K562 (cell line): Measurements from ENCODE around the gene RAB39B. TPM values are rescaled to one million over a fixed set of nuclear protein-coding genes. Genes with fewer than 3 reads are reported as not detected.

Experiments used
- ATAC-seq: fragments of 200-7000 bp; cut with Tn5 transposase; 3 replicates; pipeline ENCODE4 v1.9.1; 2020; ENCODE audit warnings: moderate library complexity
- BruUV-seq: library from RNA; stranded (reverse); fragments of 400-500 nt; replicated peaks from 2 replicates; lab custom pipeline; 2021; lab: Mats Ljungman, UMichigan
- CTCF ChIA-PET: fragments of 300-600 bp; formaldehyde crosslinking; extraction: SDS; loops from one replicate; lab custom pipeline; 2021; ENCODE audit warnings: low intra/inter-chr PET ratio; lab: Yijun Ruan, JAX
- POLR2A ChIA-PET: fragments of 300-600, 350-650 bp; sonication (Branson Sonifier 250); formaldehyde crosslinking; extraction: SDS; loops from one replicate; lab custom pipeline; 2021; ENCODE audit warnings: antibody characterized with exemption, inconsistent platforms; lab: Yijun Ruan, JAX
- DNase-seq, 4 experiments: peaks; one replicate each; pipeline versions ENCODE4 v3.0.0 to v3.0.0-alpha.2; 2011 to 2018; ENCODE audit warnings: low spot score in 3 of 4, mixed read lengths in 3 of 4; ENCODE audit errors: extremely low read depth in 1 of 4
- FAIRE-seq: peaks from 2 replicates; lab custom pipeline; 2011; peaks lifted over from hg19 to GRCh38; lab: Jason Lieb, UNC
- H2AFZ ChIP-seq: 2 replicates; pipeline ENCODE4 v1.6.0; 2011; ENCODE audit warnings: low read depth, low read length, control low read depth, inconsistent platforms
- H3K27ac ChIP-seq: fragments of 200-600 bp; 3 replicates; pipeline ENCODE4 v1.8.0; 2011; ENCODE audit warnings: low read depth, mild to moderate bottlenecking, control low read depth, inconsistent platforms, low read length, moderate library complexity, mixed read lengths; ENCODE audit errors: extremely low read depth
- H3K27me3 ChIP-seq, 2 experiments: fragments of 300-600 bp in 1 of 2; 2 replicates in 1 of 2; 3 replicates in 1 of 2; pipeline versions ENCODE4 v1.6.0 to v1.8.0; 2011; ENCODE audit warnings: inconsistent platforms in 2 of 2, low read length in 2 of 2, mild to moderate bottlenecking in 1 of 2, mixed read lengths in 1 of 2, moderate library complexity in 1 of 2; ENCODE audit not compliant: control insufficient read depth in 2 of 2, insufficient read depth in 2 of 2
- H3K36me3 ChIP-seq: fragments of 300-600 bp; 3 replicates; pipeline ENCODE4 v1.8.0; 2011; ENCODE audit warnings: mild to moderate bottlenecking, low read length, inconsistent platforms; ENCODE audit not compliant: control insufficient read depth, insufficient read depth
- H3K4me1 ChIP-seq, 2 experiments: fragments of 200-600 bp in 1 of 2; replicated peaks in 1 of 2; 2 replicates in 1 of 2; 3 replicates in 1 of 2; pipeline versions ENCODE4 v1.5.1 to v1.8.0; 2011; ENCODE audit warnings: inconsistent platforms in 2 of 2, low read length in 2 of 2, mild to moderate bottlenecking in 1 of 2, mixed read lengths in 1 of 2, moderate library complexity in 1 of 2; ENCODE audit not compliant: control insufficient read depth in 2 of 2, insufficient read depth in 2 of 2
- H3K4me2 ChIP-seq: 2 replicates; pipeline ENCODE4 v1.6.1; 2011; ENCODE audit warnings: low read length, control low read depth, inconsistent platforms, mixed read lengths; ENCODE audit not compliant: insufficient read depth
- H3K4me3 ChIP-seq: fragments of 200-600 bp; sonication (generic), shearing (Covaris generic); 2 replicates; pipeline ENCODE4 v1.5.1; 2016; ENCODE audit warnings: control low read depth, inconsistent platforms
- H3K79me2 ChIP-seq: fragments of 200-600 bp; 3 replicates; pipeline ENCODE4 v1.8.0; 2011; ENCODE audit warnings: low read length, inconsistent platforms; ENCODE audit not compliant: control insufficient read depth, insufficient read depth
- H3K9ac ChIP-seq, 2 experiments: 2 replicates each; pipeline versions ENCODE4 v1.6.0 to v1.6.1; 2011; ENCODE audit warnings: low read depth in 2 of 2, low read length in 2 of 2, control low read depth in 1 of 2, inconsistent platforms in 1 of 2, mild to moderate bottlenecking in 1 of 2, mixed read lengths in 1 of 2; ENCODE audit not compliant: insufficient read depth in 1 of 2
- H3K9me1 ChIP-seq: one replicate; pipeline ENCODE4 v1.6.0; 2011; ENCODE audit warnings: inconsistent platforms, mild to moderate bottlenecking, low read length, moderate library complexity; ENCODE audit not compliant: control insufficient read depth, insufficient read depth
- H3K9me3 ChIP-seq: replicated peaks from 2 replicates; pipeline ENCODE4 v1.5.1; 2011; ENCODE audit warnings: low read depth, low read length, inconsistent platforms; ENCODE audit not compliant: control insufficient read depth, insufficient read depth
- H4K20me1 ChIP-seq: replicated peaks from 2 replicates; pipeline ENCODE4 v1.6.1; 2011; ENCODE audit warnings: low read length, inconsistent platforms, mixed read lengths; ENCODE audit not compliant: control insufficient read depth, insufficient read depth
- ARNT ChIP-seq, 2 experiments: fragments of 450-650 bp; IDR thresholded peaks; 2 replicates each; pipeline ENCODE4 v1.6.1; 2016; ENCODE audit warnings: mild to moderate bottlenecking in 1 of 2
- C11orf30 ChIP-seq: fragments of 450-650 bp; IDR thresholded peaks from 2 replicates; pipeline ENCODE4 v1.6.1; 2016; ENCODE audit warnings: low read depth, mild to moderate bottlenecking
- DPF2 ChIP-seq: fragments of 450-650 bp; IDR thresholded peaks from 2 replicates; pipeline ENCODE4 v1.6.1; 2016
- FOXA1 ChIP-seq: fragments of 450-650 bp; IDR thresholded peaks from 2 replicates; pipeline ENCODE4 v1.6.1; 2016; ENCODE audit warnings: mild to moderate bottlenecking, borderline replicate concordance
- HDAC1 ChIP-seq, 2 experiments: fragments of 450-650 bp; IDR thresholded peaks; 2 replicates each; pipeline ENCODE4 v1.6.1; 2016 to 2017; ENCODE audit warnings: inconsistent platforms in 1 of 2, mild to moderate bottlenecking in 1 of 2, moderate library complexity in 1 of 2
- KLF10 ChIP-seq: fragments of 250-450 bp; sonication (Bioruptor Pico); IDR thresholded peaks from 2 replicates; pipeline ENCODE4 v1.6.1; 2021; ENCODE audit warnings: matching md5 sums
- MAFG ChIP-seq: fragments of 450-650 bp; conservative IDR thresholded peaks from 2 replicates; pipeline ENCODE4 v1.6.1; 2016; ENCODE audit warnings: missing genetic modification characterization, missing compliant biosample characterization
- MAFK ChIP-seq: IDR thresholded peaks from 2 replicates; pipeline ENCODE4 v1.6.1; 2011; ENCODE audit warnings: low read length, improper control_type of control experiment
- MCM3 ChIP-seq: fragments of 450-650 bp; IDR thresholded peaks from 2 replicates; pipeline ENCODE4 v1.6.1; 2016
- MLLT1 ChIP-seq, 2 experiments: fragments of 450-650 bp; IDR thresholded peaks; 2 replicates each; pipeline ENCODE4 v1.6.1; 2016
- NFE2 ChIP-seq: IDR thresholded peaks from 2 replicates; pipeline ENCODE4 v1.6.1; 2014; ENCODE audit warnings: antibody characterized with exemption, low read depth
- POLR2A ChIP-seq: fragments of 450-650 bp; conservative IDR thresholded peaks from 2 replicates; pipeline ENCODE4 v1.6.1; 2016
- SRSF3 ChIP-seq: fragments of 200-400 bp; formaldehyde crosslinking; IDR thresholded peaks from 2 replicates; pipeline ENCODE4 v1.6.1; 2016; ENCODE audit warnings: mild to moderate bottlenecking, low read length, moderate library complexity; ENCODE audit not compliant: insufficient read depth
- ZNF140 ChIP-seq: fragments of 250-450 bp; sonication (Bioruptor Pico); IDR thresholded peaks from 2 replicates; pipeline ENCODE4 v1.8.0; 2021; ENCODE audit warnings: moderate library complexity, mild to moderate bottlenecking, inconsistent platforms
- ZNF146 ChIP-seq: IDR thresholded peaks from one replicate; pipeline ENCODE4 v1.6.1; 2018; ENCODE audit warnings: missing compliant biosample characterization; ENCODE audit not compliant: unreplicated experiment
- ZNF316 ChIP-seq: fragments of 450-650 bp; IDR thresholded peaks from 2 replicates; pipeline ENCODE4 v1.6.1; 2016
- ZNF586 ChIP-seq: fragments of 450-650 bp; formaldehyde crosslinking; conservative IDR thresholded peaks from 2 replicates; pipeline ENCODE4 v1.4.0; 2020; ENCODE audit warnings: mild to moderate bottlenecking, moderate library complexity
- WGBS: fragments of 100-300 bp; shearing (Covaris generic); methylation state at CpG from one replicate; pipeline ENCODE4 v1.1.6; 2016; ENCODE audit warnings: low coverage, mixed read lengths; ENCODE audit not compliant: insufficient coverage; ENCODE audit errors: missing lambda C conversion rate; 5-methylcytosine and 5-hydroxymethylcytosine counted together
- in situ Hi-C: fragments of 300-500 bp; cut with MboI; formaldehyde crosslinking; loops from 4 replicates; pipeline ENCODE4 v1.15.0; 2018; ENCODE audit warnings: inconsistent platforms, mixed read lengths
- intact Hi-C: fragments of 100-400 bp; cut with micrococcal nuclease; formaldehyde crosslinking; loops from 2 replicates; pipeline ENCODE4 v1.14.2; 2022
- polyA plus RNA-seq, 8 experiments: library from polyadenylated mRNA; depleted of rRNA in 4 of 8; stranded (reverse) in 5 of 8; unstranded in 3 of 8; fragments of >200 nt; fragmentation: Nextera tagmentation in 2 of 8; fragmentation: Illumina TruSeq in 1 of 8; extraction: Ambion mirVana in 2 of 8; extraction: Trizol in 1 of 8; gene quantifications; 2 replicates each; pipeline versions ENCODE4 v1.2.1 to v1.2.3, GENCODE V29; 2011 to 2014; ENCODE audit warnings: inconsistent platforms in 1 of 8, missing spikeins in 1 of 8
- total RNA-seq, 7 experiments: library from RNA; depleted of rRNA in 6 of 7; stranded (reverse); fragments of >200 nt in 6 of 7; fragmentation: Illumina TruSeq in 2 of 7; extraction: Trizol in 2 of 7; gene quantifications; 2 replicates each; pipeline versions ENCODE4 v1.2.1 to v1.2.3, GENCODE V29; 2011 to 2021; ENCODE audit warnings: low replicate concordance in 1 of 7
- TF ChIP-seq, protein P1 (sequence below): fragments of 250-450 bp; sonication (Bioruptor Pico); IDR thresholded peaks from 2 replicates; pipeline ENCODE4 v1.8.0; 2022; ENCODE audit warnings: moderate library complexity, mild to moderate bottlenecking, inconsistent platforms
- TF ChIP-seq, protein P2 (sequence below), 2 experiments: fragments of 450-650 bp; IDR thresholded peaks; 2 replicates each; pipeline ENCODE4 v1.6.1; 2018; ENCODE audit warnings: mild to moderate bottlenecking in 2 of 2, low read depth in 1 of 2; ENCODE audit not compliant: partially characterized antibody in 2 of 2

The RAB39B gene
- total and polyA plus RNA-seq, 9 of the 15 experiments (the other 6 are each of a cell fraction or from before 2014, with no cell fraction given) = 0.04 to 0.07 (median 0.04) TPM; not detected in 6

DNA sequence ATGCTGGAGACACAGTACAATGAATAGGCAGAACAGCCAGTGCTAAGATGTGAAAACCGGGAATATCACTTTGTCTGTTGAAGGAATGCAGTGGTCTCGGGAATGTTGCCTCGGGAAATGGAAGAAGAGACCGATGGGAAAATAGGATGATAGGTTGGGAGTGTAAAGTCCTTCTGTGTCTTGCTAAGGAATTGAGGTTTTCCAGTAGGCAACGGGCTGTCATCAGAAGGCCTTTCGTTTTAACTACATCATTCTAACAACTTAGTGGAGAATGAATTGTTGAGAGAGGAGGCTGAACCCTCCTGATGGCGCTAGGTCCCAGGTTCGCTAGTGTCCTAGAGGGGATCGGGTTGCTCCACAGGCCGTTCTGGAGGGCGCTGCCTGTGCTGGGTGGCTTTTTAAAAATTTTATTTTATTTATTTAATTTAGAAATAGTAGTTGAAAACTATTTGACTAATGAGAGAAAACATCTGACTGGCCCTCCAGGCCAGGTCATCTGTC is 47.3 kb downstream of the RAB39B start:
- WGBS = 0% methylated on average over 11 of the region's 11 CpGs
- no peaks in the 10 kb centered on the region for H3K27me3 ChIP-seq
- no peaks in the 10 kb centered on the region for H3K9me1 ChIP-seq
- peak in 2 of 4 experiments; percentile 25 to 52 for DNase-seq
- H3K79me2 ChIP-seq = peaks cover 57% of the 10 kb centered on the region
- no TSS peak for BruUV-seq
- H2AFZ ChIP-seq = peak overlapping the region; percentile 78
- H3K36me3 ChIP-seq = peaks cover 24% of the 10 kb centered on the region
- ChIA-PET POLR2A (interaction anchor here (0.6 to 1.7 kb wide), 8 partner anchors 8 to 482 kb away, joined by 3 to 6 read pairs (median 3); partner anchors contain the start of gene CLIC2), CTCF (interaction anchor here (0.7 kb wide), 1 partner anchor 108 kb away, joined by 3 read pairs; no protein-coding TSS in a partner anchor)
- in situ Hi-C loops (no loop called here), intact Hi-C loops (loop anchor here (2.0 kb wide), 1 partner anchor 146 kb away; the partner anchor contains the start of genes BRCC3, CMC4 and MTCP1)
- peak overlapping the region; percentile 98 for H3K27ac ChIP-seq
- H3K4me1 ChIP-seq = peaks cover 3 to 22% of the 10 kb centered on the region in 2 experiments; a peak in 3 of 5 replicates
- peak overlapping the region; percentile 97 for H3K9ac ChIP-seq
- peak overlapping the region; percentile 93 for H3K4me2 ChIP-seq
- peak overlapping the region; percentile 80 for H3K4me3 ChIP-seq
- ATAC-seq = peak; percentile 41
- peak; percentile 81 for FAIRE-seq
- H3K9me3 ChIP-seq = no peaks in the 10 kb centered on the region
- peaks cover 8% of the 10 kb centered on the region for H4K20me1 ChIP-seq
- TF ChIP-seq MLLT1 (IDR thresholded peaks at IDR 0.05) (peak; percentile 37 to 39; a peak in 2 of 4 replicates), C11orf30 (peak; percentile 51), ZNF140 (CRISPR knock-in tag) (no peak), ARNT (IDR thresholded peaks at IDR 0.05) (0 out of 4 replicates have a peak, but pooled peaks of 1 of the 2 experiments have one; percentile 36), HDAC1 (IDR thresholded peaks at IDR 0.05) (peak in 1 of 2 experiments; percentile 53; a peak in 2 of 4 replicates), ZNF316 (peak; percentile 63), ZNF586 (CRISPR knock-in tag) (no peak), MCM3 (no peak), NFE2 (peak; percentile 48; the same call in 1 of the 2 replicates), FOXA1 (no peak), DPF2 (peak; percentile 39; the same call in 1 of the 2 replicates), MAFG (tag) (peak; percentile 54; the same call in 1 of the 2 replicates), ZNF146 (no peak), MAFK (peak; percentile 28; the same call in 1 of the 2 replicates), KLF10 (CRISPR knock-in tag) (no peak), SRSF3 (no peak), POLR2A (no peak)
- TF ChIP-seq, protein P1, sequence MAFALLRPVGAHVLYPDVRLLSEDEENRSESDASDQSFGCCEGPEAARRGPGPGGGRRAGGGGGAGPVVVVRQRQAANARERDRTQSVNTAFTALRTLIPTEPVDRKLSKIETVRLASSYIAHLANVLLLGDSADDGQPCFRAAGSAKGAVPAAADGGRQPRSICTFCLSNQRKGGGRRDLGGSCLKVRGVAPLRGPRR (CRISPR knock-in tag) = no peak
- TF ChIP-seq, protein P2, sequence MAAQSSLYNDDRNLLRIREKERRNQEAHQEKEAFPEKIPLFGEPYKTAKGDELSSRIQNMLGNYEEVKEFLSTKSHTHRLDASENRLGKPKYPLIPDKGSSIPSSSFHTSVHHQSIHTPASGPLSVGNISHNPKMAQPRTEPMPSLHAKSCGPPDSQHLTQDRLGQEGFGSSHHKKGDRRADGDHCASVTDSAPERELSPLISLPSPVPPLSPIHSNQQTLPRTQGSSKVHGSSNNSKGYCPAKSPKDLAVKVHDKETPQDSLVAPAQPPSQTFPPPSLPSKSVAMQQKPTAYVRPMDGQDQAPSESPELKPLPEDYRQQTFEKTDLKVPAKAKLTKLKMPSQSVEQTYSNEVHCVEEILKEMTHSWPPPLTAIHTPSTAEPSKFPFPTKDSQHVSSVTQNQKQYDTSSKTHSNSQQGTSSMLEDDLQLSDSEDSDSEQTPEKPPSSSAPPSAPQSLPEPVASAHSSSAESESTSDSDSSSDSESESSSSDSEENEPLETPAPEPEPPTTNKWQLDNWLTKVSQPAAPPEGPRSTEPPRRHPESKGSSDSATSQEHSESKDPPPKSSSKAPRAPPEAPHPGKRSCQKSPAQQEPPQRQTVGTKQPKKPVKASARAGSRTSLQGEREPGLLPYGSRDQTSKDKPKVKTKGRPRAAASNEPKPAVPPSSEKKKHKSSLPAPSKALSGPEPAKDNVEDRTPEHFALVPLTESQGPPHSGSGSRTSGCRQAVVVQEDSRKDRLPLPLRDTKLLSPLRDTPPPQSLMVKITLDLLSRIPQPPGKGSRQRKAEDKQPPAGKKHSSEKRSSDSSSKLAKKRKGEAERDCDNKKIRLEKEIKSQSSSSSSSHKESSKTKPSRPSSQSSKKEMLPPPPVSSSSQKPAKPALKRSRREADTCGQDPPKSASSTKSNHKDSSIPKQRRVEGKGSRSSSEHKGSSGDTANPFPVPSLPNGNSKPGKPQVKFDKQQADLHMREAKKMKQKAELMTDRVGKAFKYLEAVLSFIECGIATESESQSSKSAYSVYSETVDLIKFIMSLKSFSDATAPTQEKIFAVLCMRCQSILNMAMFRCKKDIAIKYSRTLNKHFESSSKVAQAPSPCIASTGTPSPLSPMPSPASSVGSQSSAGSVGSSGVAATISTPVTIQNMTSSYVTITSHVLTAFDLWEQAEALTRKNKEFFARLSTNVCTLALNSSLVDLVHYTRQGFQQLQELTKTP (IDR thresholded peaks at IDR 0.05; ENCODE audit: low read depth in 1 of 2, partially characterized antibody in 2 of 2) = peak in 1 of 2 experiments; percentile 16
